Effector CD4-positive, alpha-beta T cell (primary cell): ENCODE data around the gene ANKS1A.
"Not testable (repeated sequence)": the region's sequence is repeated elsewhere in the genome, so short reads cannot be mapped to it uniquely, and the experiment has no call there.

ENCODE experiments used
- DNase-seq: peaks from one replicate; pipeline ENCODE4 v3.0.0-alpha.2; 2020

The ANKS1A gene

GRCh38 chr6:34924831-34925625, 36.0 kb downstream of the ANKS1A start:
- DNase-seq, result no peak

GRCh38 chr6:34926655-34927054, 37.6 kb downstream of the ANKS1A start:
- no peak for DNase-seq

- no peak for DNase-seq
Observed at GRCh38 chr6:34928220-34928619, 39.2 kb downstream of the ANKS1A start.

- DNase-seq, result no peak
Observed at GRCh38 chr6:34928695-34929094, 39.6 kb downstream of the ANKS1A start.

GRCh38 chr6:34929241-34929978, 40.4 kb downstream of the ANKS1A start:
- DNase-seq, result no peak

GRCh38 chr6:34930221-34930620, 41.2 kb downstream of the ANKS1A start:
- DNase-seq, result no peak

GRCh38 chr6:34932202-34932601, 43.1 kb downstream of the ANKS1A start:
- not testable (repeated sequence) for DNase-seq

- no peak for DNase-seq
Observed at GRCh38 chr6:34934516-34934915, 45.5 kb downstream of the ANKS1A start.

GRCh38 chr6:34938268-34938667, 49.2 kb downstream of the ANKS1A start:
- DNase-seq, result no peak

- DNase-seq, result no peak
Observed at GRCh38 chr6:34940030-34940434, 51.0 kb downstream of the ANKS1A start.

GRCh38 chr6:34941421-34941820, 52.4 kb downstream of the ANKS1A start:
- DNase-seq, result no peak

- DNase-seq, result no peak
Observed at GRCh38 chr6:34945317-34945716, 56.3 kb downstream of the ANKS1A start.

- no peak for DNase-seq
Observed at GRCh38 chr6:34947561-34947960, 58.5 kb downstream of the ANKS1A start.

- DNase-seq, result no peak
Observed at GRCh38 chr6:34949636-34950035, 60.6 kb downstream of the ANKS1A start.

- DNase-seq, result no peak
Observed at GRCh38 chr6:34950849-34951248, 61.8 kb downstream of the ANKS1A start.

- DNase-seq, result no peak
Observed at GRCh38 chr6:34951731-34952130, 62.7 kb downstream of the ANKS1A start.

GRCh38 chr6:34953061-34954025, 64.3 kb downstream of the ANKS1A start:
- no peak for DNase-seq

- DNase-seq, result no peak
Observed at GRCh38 chr6:34955442-34955841, 66.4 kb downstream of the ANKS1A start.

- DNase-seq, result no peak
Observed at GRCh38 chr6:34957231-34957783, 68.3 kb downstream of the ANKS1A start.

GRCh38 chr6:34958734-34959133, 69.7 kb downstream of the ANKS1A start:
- no peak for DNase-seq

GRCh38 chr6:34959224-34959623, 70.2 kb downstream of the ANKS1A start:
- no peak for DNase-seq

- no peak for DNase-seq
Observed at GRCh38 chr6:34961082-34961481, 72.0 kb downstream of the ANKS1A start.

- DNase-seq, result no peak
Observed at GRCh38 chr6:34961574-34961973, 72.5 kb downstream of the ANKS1A start.
